GM19239 (cell line): Measurements from ENCODE around the gene PNKP.

ENCODE experiments used
- DNase-seq: peaks from one replicate; pipeline ENCODE4 v3.0.0; 2011; ENCODE audit warnings: low spot score; ENCODE audit not compliant: insufficient read length
- FAIRE-seq: peaks from 2 replicates; lab custom pipeline; 2011; peaks lifted over from hg19 to GRCh38; lab: Jason Lieb, UNC

Gene PNKP

GRCh38 chr19:49877020-49877878, 9.9 kb upstream of the PNKP start, which contains the start of the genes AKT1S1 and TBC1D17:
AKT1S1 (minus strand) TSS chr19:49877355; CDS start chr19:49873295, 4,060 bp downstream.
TBC1D17 (plus strand) TSS chr19:49877702; CDS start chr19:49877724, 22 bp downstream.
- DNase-seq (peak; percentile 96), FAIRE-seq (no peak)

DNA sequence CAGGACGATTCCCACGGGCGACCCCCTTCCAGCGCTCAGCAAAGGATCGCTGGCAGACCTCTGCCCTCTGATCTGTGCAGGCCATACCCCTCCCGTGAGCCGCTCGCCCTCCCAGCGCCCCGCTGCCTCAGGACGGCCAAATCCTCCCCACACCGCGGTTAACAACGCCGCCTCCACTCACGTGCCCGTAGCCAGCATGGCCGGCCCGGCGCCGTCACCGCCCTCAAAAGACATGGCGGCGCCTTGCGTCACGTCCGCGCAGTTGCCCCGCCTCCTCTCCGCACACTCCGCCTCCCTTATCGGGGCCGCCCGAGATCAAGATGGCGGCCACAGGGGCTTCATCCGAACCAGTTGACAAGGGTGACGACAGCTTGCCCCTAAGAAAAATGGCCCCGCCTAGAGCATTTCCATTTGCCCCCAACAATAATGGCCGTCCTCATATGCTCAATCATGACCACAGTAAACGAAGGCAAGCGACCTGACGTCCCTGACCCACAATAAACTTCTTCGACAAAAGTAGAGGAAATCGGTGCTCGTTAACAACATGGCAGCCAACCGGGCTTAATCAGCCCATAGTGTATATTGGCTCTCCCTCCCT, 9.1 kb upstream of the PNKP start:
- DNase-seq, result peak; percentile 70
- peak; percentile 100 for FAIRE-seq

- DNase-seq (no peak), FAIRE-seq (peak; percentile 71)
Observed at GRCh38 chr19:49875857-49876421, 8.6 kb upstream of the PNKP start.

- FAIRE-seq (no peak), DNase-seq (no peak)
Observed at GRCh38 chr19:49875177-49875576, 7.8 kb upstream of the PNKP start.

GRCh38 chr19:49874503-49875157, 7.3 kb upstream of the PNKP start:
- DNase-seq (no peak), FAIRE-seq (no peak)

GRCh38 chr19:49873834-49874233, 6.5 kb upstream of the PNKP start:
- no peak for DNase-seq
- no peak for FAIRE-seq

DNA sequence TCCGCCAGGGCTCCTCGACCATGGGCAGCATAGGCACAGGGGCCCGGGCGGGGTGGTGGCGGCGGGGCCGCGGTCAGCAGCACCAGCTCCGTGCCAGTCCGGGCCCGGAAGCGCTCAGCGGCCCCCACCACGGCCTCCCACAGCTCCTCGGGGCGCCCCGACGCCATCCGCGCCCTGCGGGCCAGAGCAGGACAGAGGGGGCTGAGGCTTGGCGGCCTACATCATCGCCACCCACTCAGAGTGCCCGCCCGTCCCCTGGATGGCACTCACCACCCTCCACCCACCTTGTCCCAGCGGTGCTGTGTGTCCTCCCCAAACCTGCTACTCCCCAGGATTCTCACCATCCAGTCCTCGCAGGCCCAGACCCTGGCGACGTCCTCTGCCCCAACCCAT, 5.7 kb upstream of the PNKP start:
- no peak for DNase-seq
- FAIRE-seq, result no peak

GRCh38 chr19:49872245-49873128, 5.1 kb upstream of the PNKP start:
- DNase-seq, result no peak
- no peak for FAIRE-seq

DNA sequence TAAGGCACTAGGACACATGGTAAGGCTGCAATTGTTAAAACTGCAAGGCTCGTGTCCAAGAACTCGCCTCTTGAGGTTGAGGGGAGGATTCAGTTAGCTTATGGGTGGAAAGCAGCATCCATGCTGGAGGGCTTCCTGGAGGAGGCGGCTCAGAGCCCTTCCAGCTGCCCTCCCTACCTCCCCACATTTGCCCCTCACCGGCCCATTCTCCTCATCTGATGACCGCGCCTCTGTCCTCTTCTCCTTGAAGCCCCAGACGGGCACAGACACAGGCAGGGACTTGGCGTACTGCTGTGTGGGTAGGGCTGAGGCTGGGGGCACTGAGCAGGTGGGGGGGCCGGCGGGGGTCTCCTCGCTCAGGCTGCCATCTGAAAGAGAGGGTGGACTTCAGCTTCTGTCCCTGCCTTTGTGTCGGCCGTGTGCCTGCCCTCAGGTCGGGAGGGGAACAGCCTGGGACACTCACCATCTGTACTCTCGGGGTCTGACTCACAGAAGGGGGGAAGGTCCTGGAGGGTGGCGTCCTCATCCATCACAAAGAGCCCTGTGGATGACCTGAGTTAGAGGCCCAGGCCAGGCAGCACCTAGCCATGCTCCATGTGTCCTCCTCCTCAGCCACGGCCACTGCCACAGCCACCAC, 4.1 kb upstream of the PNKP start:
- FAIRE-seq, result no peak
- no peak for DNase-seq

DNA sequence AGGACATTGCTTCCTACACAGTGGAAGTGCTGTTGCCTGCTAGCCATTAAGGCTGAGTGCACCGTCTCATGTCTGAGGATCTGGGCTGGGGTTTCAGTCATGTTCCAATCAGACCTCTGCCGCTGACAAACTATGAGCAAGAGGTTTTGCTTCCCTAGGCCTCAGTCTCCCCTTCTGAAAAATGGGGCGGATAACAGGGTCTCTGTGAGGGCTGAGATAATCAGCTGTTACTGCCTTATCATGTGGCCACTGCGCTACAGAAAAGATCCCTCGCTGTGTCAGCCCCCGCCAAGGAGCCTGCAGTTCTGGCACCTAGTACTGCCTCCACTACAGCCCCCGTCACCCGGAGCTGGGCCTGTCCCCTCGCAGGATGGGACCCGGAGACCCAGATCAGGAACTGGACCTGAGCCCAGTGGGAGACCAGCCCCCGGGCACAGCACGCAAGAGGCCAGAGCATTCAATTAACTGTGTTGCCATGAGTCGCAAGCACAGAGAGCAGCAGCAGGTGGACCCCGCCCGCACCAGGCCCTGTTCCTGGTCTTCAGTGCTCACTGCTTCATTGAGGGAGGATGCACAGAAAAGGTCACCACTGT, 3.0 kb upstream of the PNKP start:
- FAIRE-seq (no peak), DNase-seq (no peak)

GRCh38 chr19:49869484-49870308, 2.3 kb upstream of the PNKP start:
- peak; percentile 100 for FAIRE-seq
- DNase-seq, result peak; percentile 93

GRCh38 chr19:49869009-49869483, 1.7 kb upstream of the PNKP start:
- FAIRE-seq, result no peak

DNA sequence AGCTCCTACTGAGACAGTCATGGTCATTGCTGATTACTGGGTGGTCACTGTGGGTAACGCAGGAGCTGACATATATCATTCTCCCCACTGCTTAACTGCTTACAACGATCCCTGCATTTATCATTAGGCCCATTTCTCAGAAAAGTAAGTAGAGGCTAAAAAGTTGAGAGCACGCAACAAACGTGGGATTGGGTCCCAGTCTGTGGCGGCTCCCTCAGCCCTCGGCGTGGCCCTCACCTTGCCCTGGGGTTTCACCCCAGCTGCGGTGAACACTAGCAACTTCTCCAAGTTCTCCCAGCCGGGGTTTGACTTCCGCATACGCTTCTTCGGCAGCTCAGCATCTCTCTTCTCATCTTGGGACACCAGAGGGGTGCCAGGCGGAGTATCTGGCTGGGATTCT, 2.5 kb downstream of the PNKP start:
- FAIRE-seq, result no peak

More at GRCh38 chr19:49869009-49869483, 1.7 kb upstream of the PNKP start:
- DNase-seq, result no peak

DNA sequence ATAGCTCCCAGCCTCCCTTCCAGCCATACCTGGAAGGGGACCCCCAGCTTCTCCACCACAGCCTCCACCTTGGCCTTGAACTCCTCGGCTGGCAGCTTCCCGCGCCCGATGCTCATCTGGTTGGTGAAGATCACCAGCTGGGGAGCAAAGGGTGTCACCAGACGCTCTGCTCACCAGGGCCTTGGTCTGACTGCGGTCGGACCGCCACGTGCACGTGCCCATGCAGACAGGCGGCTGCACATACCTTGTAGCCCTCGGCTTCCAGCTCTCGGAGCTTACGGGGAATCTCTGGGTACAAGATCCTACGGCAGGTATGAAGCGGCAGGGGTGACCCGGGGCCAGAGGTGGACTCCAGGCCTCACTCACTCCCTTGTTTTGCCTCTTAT, 3.4 kb downstream of the PNKP start:
- no peak for FAIRE-seq
- no peak for DNase-seq

More for the DNA sequence above, 2.5 kb downstream of the PNKP start:
- no peak for DNase-seq

DNA sequence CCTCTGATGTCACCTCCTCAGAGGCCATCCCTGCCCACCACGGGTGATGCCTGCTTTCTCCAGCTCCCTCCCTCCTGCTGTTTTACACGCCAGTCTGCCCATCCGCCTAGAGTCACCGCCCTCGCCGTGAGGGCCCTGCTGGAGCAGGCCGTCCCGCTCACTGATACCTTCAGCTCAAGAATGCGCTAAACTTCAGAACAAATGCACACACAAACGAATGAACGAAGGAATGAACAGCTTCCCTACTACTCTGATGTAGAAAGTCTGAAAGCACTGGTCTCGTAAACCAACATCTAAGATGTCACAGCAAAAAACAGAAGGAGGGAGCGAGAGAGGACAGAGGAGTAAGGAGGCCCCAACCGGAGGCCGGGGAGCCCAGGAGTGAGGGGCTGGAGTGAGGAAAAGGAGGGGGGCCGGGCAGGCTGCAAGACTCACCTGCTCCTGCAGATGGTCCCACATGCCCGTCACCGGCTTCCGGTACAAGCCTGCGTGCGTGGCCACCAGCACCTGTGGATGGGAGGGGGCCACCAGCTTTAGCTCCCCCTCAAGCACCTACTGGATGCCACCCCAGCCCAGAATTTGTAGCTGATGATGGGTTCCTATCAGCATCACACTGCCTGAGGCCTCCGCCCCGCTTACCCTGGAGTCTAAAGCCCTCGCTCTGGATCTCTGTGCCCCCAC, 4.0 kb downstream of the PNKP start:
- no peak for FAIRE-seq
- DNase-seq, result no peak

GRCh38 chr19:49862391-49863253, 4.8 kb downstream of the PNKP start:
- no peak for FAIRE-seq
- DNase-seq, result no peak
